ENCODE data around the gene ARL8B. TPM values are rescaled to one million over a fixed set of nuclear protein-coding genes. Genes with fewer than 3 reads are reported as not detected.

The ARL8B gene
- total and polyA plus RNA-seq, 10 of the 15 experiments (the other 5 are each of a cell fraction or from before 2014, with no cell fraction given) = 22.0 to 80.6 (median 43.7) TPM

GRCh38 chr3:5219216-5219615 is 97.1 kb downstream of the ARL8B start:
- in situ Hi-C loops (cut with MboI) = no loop called here
- H3K9me3 ChIP-seq (replicated peaks; ENCODE audit: control insufficient read depth, insufficient read depth, low read length) = no peaks in the 10 kb centered on the region
- no TSS peak for BruUV-seq (replicated peaks)
- SMC1A ChIA-PET (ENCODE audit: uncharacterized antibody, unreplicated experiment) = interaction anchor here (1.0 to 1.6 kb wide), 4 partner anchors 8 to 96 kb away, joined by 3 to 5 read pairs (median 4); no protein-coding TSS in a partner anchor
- no peaks in the 10 kb centered on the region; the same call in 1 of the 2 replicates for H4K20me1 ChIP-seq (ENCODE audit: control insufficient read depth, insufficient read depth)
- H3K36me3 ChIP-seq (ENCODE audit: control insufficient read depth in 2 of 2, insufficient read depth in 2 of 2, low read length in 1 of 2) = peaks cover 24 to 56% of the 10 kb centered on the region in 2 experiments
- WGBS (ENCODE audit: insufficient coverage, insufficient replicate concordance, low lambda C conversion rate, missing lambda C conversion rate) = 90% methylated on average over 4 of the region's 4 CpGs
- H3K4me3 ChIP-seq = no peak overlapping the region
- H2AFZ ChIP-seq (ENCODE audit: control insufficient read depth, low read depth, low read length) = no peak overlapping the region
- FAIRE-seq = no peak
- H3K27me3 ChIP-seq (replicated peaks in 1 of 2; ENCODE audit: control insufficient read depth in 2 of 2, insufficient read depth in 2 of 2, low read length in 1 of 2) = no peaks in the 10 kb centered on the region
- H3K27ac ChIP-seq (ENCODE audit: control insufficient read depth, insufficient read depth) = no peak overlapping the region
- no peak for ATAC-seq
- no peak overlapping the region for H3K9ac ChIP-seq (ENCODE audit: control insufficient read depth, insufficient read depth, low read length)
- CTCF ChIA-PET = interaction anchor here (0.6 to 1.6 kb wide), 3 partner anchors 14 to 590 kb away, joined by 3 read pairs; no protein-coding TSS in a partner anchor
- DNase-seq (ENCODE audit: low read depth, low spot score) = no peak
- intact Hi-C loops (cut with micrococcal nuclease; ENCODE audit: unreplicated experiment) = no loop called here
- POLR2A ChIA-PET = no interaction called here
- no peaks in the 10 kb centered on the region for H3K4me1 ChIP-seq (ENCODE audit: control insufficient read depth, insufficient read depth, low read length)
- TF ChIP-seq HCFC1 (IDR thresholded peaks at IDR 0.05; ENCODE audit: low read length) (no peak), FOXM1 (IDR thresholded peaks at IDR 0.05; ENCODE audit: low read depth, low read length) (no peak), NRF1 (conservative IDR thresholded peaks at IDR 0.05; ENCODE audit: low read depth, low read length) (no peak), TARDBP (IDR thresholded peaks at IDR 0.05; ENCODE audit: borderline replicate concordance) (no peak), NR2C2 (IDR thresholded peaks at IDR 0.05; ENCODE audit: borderline replicate concordance, control insufficient read depth, insufficient read length, low read depth) (no peak), TBL1XR1 (IDR thresholded peaks at IDR 0.05; ENCODE audit: low read depth, low read length) (no peak), ZNF592 (IDR thresholded peaks at IDR 0.05) (no peak)
- RAD21 ChIA-PET (ENCODE audit: unreplicated experiment) = interaction anchor here (1.5 kb wide), 1 partner anchor 22 kb away, joined by 4 read pairs; no protein-coding TSS in a partner anchor
- no peak overlapping the region for H3K4me2 ChIP-seq (ENCODE audit: control insufficient read depth, insufficient read depth)
- H3K79me2 ChIP-seq (ENCODE audit: control insufficient read depth, insufficient read depth, low read length) = no peaks in the 10 kb centered on the region

Data from GM12878 (cell line).